Measurements from ENCODE around the gene FANCC.

DNA sequence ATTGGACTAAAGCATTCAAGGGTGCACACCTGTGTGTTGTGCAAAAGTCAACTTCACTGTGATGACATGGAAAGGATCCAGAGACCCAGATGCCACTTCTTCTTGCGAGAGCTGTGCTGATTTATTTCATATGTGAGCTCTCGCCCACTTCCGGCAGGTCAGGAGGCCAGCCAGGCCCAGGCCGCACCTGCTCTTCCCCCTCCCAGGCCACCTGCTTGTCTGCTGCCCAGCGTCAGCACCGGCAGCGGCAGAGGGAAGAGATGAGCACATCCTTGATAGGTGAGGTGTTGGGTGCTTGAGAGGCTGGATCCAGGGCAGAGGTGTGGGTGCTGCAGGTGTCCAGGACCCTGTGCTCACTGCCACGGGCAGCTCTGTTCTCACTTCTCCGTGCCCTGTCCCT lies 242.9 kb downstream of the FANCC start:
- TF ChIP-seq POLR2A (IDR thresholded peaks at IDR 0.05), result no peak
- TF ChIP-seq, protein P1, sequence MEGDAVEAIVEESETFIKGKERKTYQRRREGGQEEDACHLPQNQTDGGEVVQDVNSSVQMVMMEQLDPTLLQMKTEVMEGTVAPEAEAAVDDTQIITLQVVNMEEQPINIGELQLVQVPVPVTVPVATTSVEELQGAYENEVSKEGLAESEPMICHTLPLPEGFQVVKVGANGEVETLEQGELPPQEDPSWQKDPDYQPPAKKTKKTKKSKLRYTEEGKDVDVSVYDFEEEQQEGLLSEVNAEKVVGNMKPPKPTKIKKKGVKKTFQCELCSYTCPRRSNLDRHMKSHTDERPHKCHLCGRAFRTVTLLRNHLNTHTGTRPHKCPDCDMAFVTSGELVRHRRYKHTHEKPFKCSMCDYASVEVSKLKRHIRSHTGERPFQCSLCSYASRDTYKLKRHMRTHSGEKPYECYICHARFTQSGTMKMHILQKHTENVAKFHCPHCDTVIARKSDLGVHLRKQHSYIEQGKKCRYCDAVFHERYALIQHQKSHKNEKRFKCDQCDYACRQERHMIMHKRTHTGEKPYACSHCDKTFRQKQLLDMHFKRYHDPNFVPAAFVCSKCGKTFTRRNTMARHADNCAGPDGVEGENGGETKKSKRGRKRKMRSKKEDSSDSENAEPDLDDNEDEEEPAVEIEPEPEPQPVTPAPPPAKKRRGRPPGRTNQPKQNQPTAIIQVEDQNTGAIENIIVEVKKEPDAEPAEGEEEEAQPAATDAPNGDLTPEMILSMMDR (IDR thresholded peaks at IDR 0.05), result no peak
